Activated CD4-positive, alpha-beta T cell treated with anti-CD3 and anti-CD28 coated beads for 24 hours (primary cell): ENCODE data around the gene IFNE.

Source experiments
- DNase-seq, 2 donors: peaks; one replicate each; pipeline ENCODE4 v3.0.0-alpha.2; 2020; ENCODE audit warnings: low read depth in 2 of 2

Gene IFNE, protein sequence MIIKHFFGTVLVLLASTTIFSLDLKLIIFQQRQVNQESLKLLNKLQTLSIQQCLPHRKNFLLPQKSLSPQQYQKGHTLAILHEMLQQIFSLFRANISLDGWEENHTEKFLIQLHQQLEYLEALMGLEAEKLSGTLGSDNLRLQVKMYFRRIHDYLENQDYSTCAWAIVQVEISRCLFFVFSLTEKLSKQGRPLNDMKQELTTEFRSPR

DNA sequence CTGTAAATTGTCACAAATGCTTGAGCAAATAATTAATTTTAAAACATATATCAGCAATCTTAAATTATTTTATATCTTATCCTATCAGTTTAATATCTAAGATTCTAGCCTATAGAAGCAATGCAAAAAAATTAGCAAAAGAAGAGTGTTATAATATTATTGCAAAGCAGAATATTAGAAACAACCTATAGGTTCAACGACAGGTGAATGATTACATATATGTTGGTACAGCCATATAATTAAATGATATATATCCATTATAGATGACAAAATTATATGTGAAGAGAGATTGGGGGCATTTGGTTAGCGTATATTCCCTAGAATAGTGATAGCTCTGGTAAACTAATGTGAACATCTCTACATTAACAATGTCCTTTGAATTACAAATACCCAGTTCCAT, at the start of gene IFNE:
TSS of gene IFNE (minus strand) at position 101 of the 400 bp plus-strand sequence. CDS start 619 bp downstream, outside the sequence.
- no peak for DNase-seq

DNA sequence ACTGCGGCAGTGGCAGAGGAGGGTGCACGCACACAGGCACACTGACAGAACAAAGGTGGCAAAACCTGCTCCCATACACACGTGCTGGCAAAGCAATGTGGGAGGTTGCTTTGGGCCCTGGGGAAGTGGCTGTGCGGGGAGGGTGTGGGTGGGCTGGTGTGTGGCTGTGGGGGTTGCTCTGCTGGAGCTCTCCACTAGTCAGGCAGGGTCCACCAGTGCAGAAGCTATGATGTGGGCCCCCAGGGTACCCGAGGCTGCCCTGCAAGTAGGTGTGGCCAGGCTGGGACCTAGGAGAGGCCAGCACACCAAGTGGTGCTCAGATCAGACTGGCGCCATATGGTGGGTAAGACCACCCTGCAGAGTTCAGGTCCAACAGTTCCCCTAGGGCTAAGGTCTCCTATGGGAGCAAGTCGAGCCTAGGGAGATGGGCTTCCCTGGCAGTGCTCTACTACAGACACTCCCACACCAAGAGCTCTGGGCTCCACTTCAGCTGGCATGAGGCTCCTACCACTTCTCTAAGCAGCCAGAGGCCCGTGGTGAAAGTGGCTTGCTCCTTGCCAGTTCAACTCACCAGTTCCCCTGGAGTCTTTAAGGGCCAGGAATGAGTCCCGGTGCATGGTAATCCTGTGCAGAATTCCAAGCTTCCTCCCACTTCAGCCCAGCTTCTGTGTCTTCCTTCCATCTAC, 46.2 kb upstream of the IFNE start:
- DNase-seq, result no peak

DNA sequence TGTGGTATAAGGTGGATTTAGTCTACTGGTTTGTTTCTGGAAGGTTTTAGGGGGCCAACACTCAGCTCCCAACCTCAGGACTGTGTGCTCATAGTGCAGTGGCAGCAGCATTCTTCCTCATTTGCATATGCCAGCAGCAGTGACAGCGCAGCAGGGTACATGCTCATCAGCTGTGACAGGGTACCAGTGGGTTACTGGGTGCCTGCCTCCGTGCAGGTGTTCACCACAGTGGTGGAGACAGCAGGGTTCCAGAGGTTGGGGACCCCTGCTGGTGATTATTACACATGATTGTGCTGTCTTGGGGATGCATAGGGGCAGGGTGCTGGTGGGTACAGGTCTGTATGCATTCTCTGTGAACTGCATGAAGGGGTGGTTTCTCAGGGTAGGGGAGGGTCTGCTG, 45.5 kb upstream of the IFNE start:
- no peak for DNase-seq

DNA sequence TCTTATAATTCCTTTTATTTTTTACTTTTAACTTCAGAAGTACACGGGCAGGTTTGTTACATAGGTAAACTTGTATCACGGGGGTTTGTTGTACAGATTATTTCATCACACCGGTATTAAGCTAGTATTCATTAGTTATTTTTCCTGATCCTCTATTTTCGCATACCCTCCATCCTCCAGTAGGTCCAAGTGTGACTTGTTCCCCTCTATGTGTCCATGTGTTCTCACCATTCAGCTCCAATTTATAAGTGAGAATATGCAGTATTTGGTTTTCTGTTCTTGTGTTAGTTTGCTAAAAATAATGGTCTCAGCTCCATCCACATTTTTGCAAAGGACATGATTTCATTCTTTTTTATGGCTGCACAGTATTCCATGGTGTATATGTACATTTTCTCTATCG, 43.1 kb upstream of the IFNE start:
- no peak for DNase-seq

DNA sequence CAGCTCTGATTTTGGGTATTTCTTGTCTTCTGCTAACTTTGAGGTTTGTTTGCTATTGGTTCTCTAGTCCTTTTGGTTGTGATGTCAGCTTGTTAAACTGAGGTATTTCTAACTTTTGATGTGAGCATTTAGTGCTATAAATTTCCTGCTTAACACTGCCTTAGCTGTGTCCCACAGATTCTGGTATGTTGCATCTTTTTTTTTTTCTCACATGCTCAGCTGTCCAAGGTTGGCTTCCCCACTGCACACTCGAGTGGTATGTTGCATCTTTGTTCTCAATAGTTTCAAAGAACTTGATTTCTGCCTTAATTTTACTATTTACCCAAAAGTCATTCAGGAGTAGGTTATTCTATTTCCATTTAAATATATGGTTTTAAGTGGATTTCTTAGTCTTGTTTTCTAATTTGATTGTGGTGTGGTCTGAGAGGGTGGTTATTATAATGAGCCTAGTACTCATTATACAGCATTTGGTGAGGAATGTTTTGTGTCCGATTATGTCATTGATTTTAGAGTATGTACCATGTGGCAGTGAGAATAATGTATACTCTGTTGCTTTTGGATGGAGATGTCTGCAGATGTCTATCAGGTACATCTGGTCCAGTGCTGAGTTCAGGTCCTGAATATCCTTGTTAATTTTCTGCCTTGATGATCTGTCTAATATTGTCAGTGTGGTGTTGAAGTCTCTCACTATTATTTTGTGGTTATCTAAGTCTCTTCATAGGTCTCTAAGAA, 42.2 kb upstream of the IFNE start:
- no peak for DNase-seq

DNA sequence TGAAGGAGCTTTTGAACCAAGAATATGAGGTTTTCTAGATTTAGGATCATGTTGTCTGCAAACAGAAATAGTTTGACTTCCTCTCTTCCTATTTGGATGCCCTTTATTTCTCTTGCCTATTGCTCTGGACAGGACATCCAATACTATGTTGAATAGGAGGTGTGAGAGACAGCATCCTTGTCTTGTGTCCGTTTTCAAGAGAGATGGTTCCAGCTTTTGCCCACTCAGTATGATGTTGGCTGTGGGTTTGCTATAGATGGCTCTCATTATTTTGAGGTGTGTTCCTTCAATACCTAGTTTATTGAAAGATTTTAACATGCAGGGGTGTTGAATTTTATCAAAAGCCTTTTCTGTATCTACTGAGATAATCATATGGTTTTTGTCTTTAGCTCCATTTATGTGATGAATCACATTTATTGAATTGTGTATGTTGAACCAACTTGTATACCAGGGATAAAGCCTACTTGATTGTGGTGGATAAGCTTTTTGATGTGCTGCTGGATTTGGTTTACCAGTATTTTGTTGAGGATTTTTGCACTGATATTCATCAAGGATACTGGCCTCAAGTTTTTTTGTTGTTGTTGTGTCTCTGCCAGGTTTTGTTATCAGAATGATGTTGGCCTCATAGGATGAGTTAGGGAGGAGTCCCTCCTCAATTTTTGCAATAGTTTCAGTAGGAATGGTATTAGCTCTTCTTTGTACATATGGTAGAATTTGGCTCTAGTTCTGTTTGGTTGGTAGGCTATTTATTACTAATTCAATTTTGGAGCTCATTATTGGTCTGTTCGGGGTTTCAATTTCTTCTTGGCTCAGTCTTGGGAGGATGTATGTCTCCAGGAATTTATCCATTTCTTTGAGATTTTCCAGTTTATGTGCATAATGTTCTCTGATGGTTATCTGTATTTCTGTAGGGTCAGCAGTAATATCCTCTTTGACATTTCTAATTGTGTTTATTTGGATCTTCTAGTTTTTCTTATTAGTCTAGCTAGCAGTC, 41.2 kb upstream of the IFNE start:
- no peak for DNase-seq

DNA sequence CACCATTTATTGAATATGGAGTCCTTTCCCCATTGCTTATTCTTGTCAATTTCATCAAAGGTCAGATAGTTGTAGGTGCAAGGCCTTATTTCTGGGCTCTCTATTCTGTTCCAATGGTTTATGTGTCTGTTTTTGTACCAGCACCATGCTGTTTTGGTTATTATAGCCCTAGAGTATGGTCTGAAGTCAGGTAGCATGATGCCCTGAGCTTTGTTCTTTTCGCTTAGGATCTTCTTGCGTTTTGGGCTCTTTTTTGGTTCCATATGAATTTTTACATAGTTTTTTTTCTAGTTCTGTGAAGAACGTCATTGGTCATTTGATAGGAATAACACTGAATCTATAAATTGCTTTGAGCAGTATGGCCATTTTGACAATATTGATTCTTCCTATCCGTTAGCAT, 40.2 kb upstream of the IFNE start:
- DNase-seq, result no peak

DNA sequence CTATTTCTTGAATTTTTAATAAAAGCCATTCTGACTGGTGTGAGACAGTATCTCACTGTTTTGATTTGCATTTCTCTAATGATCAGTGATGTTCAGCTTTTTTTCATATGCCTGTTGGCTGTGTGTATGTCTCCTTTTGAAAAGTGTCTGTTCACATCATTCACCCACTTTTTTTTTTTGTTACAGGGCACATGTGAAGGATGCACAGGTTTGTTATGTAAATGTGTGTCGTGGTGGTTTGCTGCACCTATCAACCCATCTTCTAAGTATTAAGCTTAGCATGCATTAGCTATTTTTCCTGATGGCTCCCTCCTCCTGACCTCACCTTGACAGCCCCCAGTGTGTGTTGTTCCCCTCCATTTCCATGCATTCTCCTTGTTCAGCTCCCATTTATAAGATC, 39.3 kb upstream of the IFNE start:
- no peak for DNase-seq

DNA sequence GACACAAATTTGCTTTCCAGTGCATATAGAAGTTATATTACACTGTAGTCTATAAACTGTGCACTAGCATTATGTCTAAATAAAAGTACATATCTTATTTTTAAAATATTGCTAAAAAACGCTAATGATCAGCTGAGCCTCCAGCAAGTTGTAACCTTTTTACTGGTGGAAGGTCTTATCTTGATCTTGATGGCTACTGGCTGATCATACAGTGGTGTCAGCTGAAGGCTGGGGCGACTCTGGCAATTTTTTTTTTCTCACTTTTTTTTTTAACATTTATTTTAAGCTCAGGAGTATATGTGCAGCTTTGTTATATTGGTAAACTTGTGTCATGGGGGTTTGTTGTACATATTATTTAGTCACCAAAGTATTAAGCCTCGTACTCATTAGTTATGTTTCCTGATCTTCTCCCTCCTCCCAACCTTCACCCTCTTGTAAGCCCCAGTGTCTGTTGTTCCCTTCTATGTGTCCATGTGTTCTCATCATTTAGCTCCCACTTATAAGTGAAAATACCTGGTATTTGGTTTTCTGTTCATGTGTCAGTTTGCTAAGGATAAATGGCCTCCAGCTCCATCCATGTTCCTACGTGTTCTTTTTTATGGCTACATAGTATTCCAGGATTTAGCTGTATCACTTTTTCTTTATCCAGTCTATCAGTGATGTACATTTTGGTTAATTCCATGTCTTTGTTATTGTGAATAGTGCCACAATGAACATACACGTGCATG, 38.6 kb upstream of the IFNE start:
- DNase-seq, result no peak

DNA sequence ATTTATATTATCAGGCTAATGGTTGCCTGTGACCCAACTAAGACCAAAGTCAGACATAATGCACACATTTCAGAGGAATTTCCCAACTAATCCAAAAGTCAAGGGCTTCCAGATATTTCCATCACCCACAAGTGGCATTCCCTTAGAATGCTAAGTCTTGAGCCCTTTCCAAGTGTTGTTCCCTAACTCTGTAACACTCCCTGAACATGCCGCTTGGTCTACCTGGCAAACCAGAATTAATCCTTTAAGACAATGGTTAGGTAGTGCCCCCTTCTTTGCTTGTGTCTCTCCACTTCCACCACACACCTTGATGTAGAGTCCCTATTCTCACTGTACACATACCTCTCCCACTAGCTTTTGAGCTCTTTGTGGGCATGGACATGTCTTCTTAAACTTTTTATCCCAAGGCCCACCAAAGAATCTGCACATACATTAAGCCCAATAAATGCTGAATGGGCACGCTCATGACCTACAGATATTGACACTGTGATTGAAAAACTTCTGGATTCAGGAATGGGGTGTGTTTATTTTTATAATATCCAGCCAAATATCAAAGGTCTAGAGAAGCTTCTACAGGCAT, 37.8 kb upstream of the IFNE start:
- DNase-seq, result no peak

DNA sequence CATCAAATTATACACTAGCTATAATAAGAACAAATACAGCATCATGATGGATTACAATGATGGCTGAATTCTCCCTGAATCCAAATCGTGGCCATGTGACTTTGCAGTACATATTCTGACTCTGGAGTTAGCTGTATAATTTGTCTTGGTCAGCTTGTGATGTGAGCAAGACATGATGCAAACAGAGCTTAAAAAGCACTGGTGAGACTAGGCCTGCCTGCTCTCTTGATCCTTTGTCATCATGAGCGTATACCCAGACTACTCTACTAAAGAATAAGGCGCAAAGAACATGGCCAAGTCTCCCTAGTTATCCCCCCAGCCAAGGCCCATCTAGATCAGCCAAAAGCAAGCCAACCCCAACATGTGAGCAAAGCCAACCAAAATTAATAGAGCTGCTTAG, 34.7 kb upstream of the IFNE start:
- DNase-seq, result no peak

DNA sequence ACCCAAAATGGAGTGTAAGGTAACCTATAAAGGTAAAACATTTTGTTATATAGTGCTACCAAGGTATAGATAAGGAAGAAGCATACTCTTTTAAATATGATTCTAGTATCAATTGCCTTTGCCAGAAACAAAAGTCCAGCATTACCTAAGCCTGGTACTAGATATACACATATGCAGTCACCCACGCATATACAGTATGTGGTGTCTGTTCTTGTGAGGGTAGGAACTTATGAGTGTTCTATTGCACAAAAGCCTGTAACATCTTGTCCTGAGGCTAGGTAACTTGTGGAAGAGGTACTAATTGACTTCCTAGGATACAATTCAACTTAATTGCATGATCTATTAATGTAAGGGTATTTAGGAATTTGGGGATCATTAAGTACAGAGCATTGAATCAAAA, 31.3 kb upstream of the IFNE start:
- DNase-seq, result no peak

DNA sequence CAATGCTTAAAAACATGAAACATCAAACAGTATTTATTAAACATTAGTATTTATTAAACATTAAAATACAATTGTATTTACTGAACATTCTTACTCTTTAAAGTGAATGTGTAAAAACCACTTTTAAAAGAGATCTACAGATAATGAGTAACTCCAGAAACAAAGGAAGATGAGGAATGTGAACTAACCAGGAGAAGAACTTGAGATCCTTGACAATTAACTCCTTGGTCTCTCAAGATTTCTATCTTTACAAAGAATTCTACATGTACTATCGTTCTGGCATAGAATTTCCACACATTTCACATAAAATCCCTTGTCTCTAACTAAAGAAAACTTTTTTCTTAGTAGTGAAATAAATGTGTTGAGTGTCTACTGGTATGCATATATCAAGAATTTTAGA, 28.7 kb upstream of the IFNE start:
- no peak for DNase-seq

DNA sequence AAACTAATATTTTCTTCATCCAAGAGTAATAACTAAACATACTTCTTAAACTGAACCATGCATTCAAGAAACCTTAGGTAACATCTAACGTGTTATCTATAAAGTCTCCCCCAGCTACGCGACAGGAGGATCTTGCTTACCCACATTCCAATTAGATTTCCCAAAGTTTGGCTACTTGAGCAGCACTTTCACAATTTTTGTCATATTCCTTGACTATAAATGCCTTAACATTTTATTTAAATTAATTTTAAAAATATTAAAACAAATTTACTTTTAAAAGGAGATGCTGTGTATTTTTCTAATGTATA, 25.3 kb upstream of the IFNE start:
- DNase-seq, result no peak

DNA sequence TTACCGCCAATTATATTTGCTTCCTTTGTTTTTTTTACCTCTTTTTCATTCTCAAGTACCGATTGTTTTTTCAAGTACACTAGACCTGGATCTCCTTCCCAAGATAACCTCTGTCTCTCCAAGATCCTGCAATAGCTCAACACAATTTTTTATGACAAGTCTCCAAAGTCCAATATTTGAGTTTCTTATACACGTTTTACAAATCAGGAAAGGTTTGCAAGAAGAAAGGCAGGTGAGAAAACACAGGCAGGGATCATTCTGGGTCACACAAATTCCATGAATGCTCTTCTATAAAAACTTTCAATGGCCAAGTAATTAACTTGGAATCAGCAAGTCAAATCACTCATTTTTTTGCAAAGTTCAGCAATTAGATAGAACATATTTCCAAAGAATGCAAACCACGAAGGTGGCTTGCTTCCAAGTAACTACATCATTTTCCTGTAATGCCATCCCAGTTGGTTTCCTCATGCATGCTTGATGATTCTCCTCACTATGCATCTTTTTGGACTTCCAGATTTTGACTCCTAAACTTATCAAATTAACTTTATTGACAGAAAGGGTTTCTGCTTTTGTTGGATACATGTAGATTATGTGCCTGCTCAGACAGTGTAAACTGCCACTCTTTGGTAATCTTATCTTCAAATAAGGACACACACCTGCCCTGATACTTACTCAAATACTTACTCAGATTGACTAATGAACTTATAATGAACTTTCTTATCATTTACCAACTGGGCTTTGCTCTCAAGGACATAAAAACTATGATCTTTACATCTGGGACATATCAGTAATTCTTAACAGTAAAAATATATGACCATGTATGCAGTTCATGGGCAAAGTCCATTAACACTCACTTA, 24.7 kb upstream of the IFNE start:
- no peak for DNase-seq

DNA sequence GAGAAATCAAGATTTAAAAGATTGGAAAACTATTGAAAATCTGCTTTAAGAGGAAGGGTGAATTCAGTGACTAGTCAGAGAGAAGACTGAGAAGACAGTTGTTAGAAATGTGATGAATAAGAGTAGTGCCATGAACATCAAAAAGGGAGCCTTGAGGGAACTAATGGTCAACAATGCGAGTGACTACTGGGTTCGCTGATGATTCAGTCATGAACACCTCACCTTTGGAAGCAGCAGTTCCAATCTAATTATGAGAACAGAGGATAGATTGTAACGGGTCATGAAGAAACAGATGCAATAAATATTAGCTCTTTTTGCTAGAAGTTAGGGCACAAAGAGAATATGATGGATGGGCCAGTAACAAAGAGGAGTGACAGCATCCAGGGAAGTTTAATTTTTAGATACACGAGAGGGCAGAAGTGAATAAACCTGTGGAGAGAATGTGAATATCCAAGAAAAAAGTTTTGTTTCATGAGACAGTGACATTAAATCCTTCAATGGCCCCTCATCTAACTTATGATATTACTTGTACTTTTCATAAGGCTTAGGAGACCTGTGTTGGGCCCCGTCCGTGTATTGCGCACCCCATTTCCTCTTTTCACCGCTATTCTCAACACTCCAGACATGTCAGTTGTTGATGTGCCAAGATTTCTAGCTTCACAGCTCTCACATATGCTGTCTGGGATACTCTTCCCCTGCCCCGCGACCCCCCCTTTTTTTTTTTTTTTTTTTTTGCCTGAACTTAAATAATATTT, 23.5 kb upstream of the IFNE start:
- DNase-seq, result no peak

DNA sequence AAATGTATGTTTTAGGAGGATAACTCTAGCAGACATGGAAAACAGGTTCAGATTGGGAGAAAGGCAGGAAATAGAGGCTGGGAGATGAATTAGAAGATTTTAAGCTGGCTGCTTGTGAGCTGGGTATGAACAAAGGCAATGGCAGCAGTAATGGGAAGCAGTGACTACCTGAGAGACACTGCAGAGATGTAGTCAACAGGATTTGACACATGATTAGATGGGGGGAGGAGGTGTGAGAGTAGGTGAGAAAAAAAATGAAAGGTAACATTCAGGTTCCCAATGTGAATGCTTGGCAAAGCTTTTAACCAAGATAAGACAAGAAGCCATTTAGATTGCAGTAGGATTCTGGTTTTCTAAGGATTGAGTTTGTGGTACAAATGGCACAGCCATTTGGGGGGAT, 22.8 kb upstream of the IFNE start:
- DNase-seq, result no peak

DNA sequence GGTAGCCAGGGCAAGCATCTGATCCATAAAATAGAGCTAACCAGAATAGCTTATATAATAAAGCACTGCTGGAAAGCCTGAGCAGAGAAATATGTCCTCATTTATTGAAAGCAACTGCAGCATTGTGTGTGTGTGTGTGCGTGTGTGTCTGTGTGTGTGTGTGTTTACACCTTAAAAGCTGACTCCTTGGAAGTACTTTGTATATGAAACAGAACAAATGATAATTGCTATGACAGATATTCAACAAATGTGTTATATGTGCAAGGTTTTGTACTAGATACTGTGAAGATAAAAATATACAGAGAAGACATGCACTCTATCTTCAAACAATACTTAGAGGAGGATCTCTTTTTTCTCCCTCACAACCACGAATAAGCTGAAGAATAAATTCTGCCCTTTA, 22.0 kb upstream of the IFNE start:
- no peak for DNase-seq

DNA sequence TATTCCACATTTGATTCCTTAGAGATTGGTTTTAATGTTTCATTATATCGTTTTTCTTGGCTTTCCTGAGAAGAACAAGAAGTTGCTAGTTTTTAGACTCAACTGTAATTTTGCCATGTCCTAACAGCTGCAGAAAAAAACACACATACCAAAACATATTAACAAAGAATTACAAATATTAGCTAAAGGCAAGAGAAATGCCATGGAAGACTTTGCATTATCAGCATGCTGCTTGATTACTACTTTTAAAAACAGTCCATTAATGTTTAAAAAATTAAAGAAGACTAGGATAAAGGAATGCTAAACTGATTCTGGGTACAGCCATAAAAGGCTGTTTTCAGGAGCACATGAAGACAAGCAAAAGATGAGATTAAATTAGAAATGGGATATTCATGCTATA, 20.5 kb upstream of the IFNE start:
- DNase-seq, result no peak
